Mesothelial cell of epicardium (in vitro differentiated cells): ENCODE measurements around the gene ALOXE3. TPM values are rescaled to one million over a fixed set of nuclear protein-coding genes. Genes with fewer than 3 reads are reported as not detected.

ENCODE experiments used
- DNase-seq, 2 experiments: peaks; one replicate each; pipeline ENCODE4 v3.0.0; 2021; ENCODE audit warnings: low spot score in 2 of 2; ENCODE audit not compliant: unreplicated experiment in 2 of 2
- H3K27ac Mint-ChIP-seq: 2 replicates; pipeline ENCODE4 v1.8.0; 2021; ENCODE audit warnings: mixed read lengths
- H3K27me3 Mint-ChIP-seq: 2 replicates; pipeline ENCODE4 v1.8.0; 2021; ENCODE audit warnings: low read depth, mixed read lengths
- H3K36me3 Mint-ChIP-seq: 2 replicates; pipeline ENCODE4 v1.8.0; 2021; ENCODE audit warnings: mixed read lengths
- H3K4me1 Mint-ChIP-seq: 2 replicates; pipeline ENCODE4 v1.8.0; 2021; ENCODE audit warnings: mixed read lengths
- H3K4me3 Mint-ChIP-seq: 2 replicates; pipeline ENCODE4 v1.8.0; 2021; ENCODE audit warnings: mild to moderate bottlenecking, moderate library complexity, mixed read lengths
- H3K9me3 Mint-ChIP-seq: 2 replicates; pipeline ENCODE4 v1.8.0; 2021; ENCODE audit warnings: mixed read lengths
- total RNA-seq: library from RNA; stranded (reverse); gene quantifications from 3 replicates; pipeline ENCODE4 v1.2.1, GENCODE V29; 2021
- TF ChIP-seq, protein P1 (sequence below): fragments of 200-600 bp; sonication (generic); IDR thresholded peaks from one replicate; pipeline ENCODE4 v1.5.0; 2021; ENCODE audit warnings: antibody characterized with exemption; ENCODE audit not compliant: unreplicated experiment

The ALOXE3 gene
- total RNA-seq, 1 donor from 2014 or later, result 0.09 TPM

GRCh38 chr17:8159459-8160223 is 41.3 kb upstream of the ALOXE3 start:
- Mint-ChIP-seq H3K9me3 (no peaks in the 10 kb centered on the region), H3K4me3 (peak overlapping the region; percentile 39), H3K27me3 (no peaks in the 10 kb centered on the region), H3K4me1 (peaks cover 35% of the 10 kb centered on the region), H3K27ac (peak overlapping the region; percentile 77), H3K36me3 (no peaks in the 10 kb centered on the region)
- no peak for DNase-seq
- TF ChIP-seq, protein P1, sequence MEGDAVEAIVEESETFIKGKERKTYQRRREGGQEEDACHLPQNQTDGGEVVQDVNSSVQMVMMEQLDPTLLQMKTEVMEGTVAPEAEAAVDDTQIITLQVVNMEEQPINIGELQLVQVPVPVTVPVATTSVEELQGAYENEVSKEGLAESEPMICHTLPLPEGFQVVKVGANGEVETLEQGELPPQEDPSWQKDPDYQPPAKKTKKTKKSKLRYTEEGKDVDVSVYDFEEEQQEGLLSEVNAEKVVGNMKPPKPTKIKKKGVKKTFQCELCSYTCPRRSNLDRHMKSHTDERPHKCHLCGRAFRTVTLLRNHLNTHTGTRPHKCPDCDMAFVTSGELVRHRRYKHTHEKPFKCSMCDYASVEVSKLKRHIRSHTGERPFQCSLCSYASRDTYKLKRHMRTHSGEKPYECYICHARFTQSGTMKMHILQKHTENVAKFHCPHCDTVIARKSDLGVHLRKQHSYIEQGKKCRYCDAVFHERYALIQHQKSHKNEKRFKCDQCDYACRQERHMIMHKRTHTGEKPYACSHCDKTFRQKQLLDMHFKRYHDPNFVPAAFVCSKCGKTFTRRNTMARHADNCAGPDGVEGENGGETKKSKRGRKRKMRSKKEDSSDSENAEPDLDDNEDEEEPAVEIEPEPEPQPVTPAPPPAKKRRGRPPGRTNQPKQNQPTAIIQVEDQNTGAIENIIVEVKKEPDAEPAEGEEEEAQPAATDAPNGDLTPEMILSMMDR, result no peak

- no peaks in the 10 kb centered on the region for H3K9me3 Mint-ChIP-seq
- peak overlapping the region; percentile 75 for H3K27ac Mint-ChIP-seq
- H3K36me3 Mint-ChIP-seq, result no peaks in the 10 kb centered on the region
- H3K4me1 Mint-ChIP-seq, result peaks cover 29% of the 10 kb centered on the region
- no peak overlapping the region for H3K4me3 Mint-ChIP-seq
- DNase-seq, result no peak
- TF ChIP-seq, protein P1, result peak; percentile 24
- no peaks in the 10 kb centered on the region for H3K27me3 Mint-ChIP-seq
Observed at GRCh38 chr17:8159032-8159400, 40.7 kb upstream of the ALOXE3 start.

- Mint-ChIP-seq H3K4me1 (peaks cover 26% of the 10 kb centered on the region), H3K27me3 (no peaks in the 10 kb centered on the region), H3K36me3 (no peaks in the 10 kb centered on the region), H3K27ac (peak overlapping the region; percentile 75), H3K4me3 (no peak overlapping the region), H3K9me3 (no peaks in the 10 kb centered on the region)
- TF ChIP-seq, protein P1, result peak; percentile 95
- DNase-seq, result peak in 1 of 2 experiments; percentile 91
Observed at GRCh38 chr17:8158267-8159031, 40.1 kb upstream of the ALOXE3 start.

DNA sequence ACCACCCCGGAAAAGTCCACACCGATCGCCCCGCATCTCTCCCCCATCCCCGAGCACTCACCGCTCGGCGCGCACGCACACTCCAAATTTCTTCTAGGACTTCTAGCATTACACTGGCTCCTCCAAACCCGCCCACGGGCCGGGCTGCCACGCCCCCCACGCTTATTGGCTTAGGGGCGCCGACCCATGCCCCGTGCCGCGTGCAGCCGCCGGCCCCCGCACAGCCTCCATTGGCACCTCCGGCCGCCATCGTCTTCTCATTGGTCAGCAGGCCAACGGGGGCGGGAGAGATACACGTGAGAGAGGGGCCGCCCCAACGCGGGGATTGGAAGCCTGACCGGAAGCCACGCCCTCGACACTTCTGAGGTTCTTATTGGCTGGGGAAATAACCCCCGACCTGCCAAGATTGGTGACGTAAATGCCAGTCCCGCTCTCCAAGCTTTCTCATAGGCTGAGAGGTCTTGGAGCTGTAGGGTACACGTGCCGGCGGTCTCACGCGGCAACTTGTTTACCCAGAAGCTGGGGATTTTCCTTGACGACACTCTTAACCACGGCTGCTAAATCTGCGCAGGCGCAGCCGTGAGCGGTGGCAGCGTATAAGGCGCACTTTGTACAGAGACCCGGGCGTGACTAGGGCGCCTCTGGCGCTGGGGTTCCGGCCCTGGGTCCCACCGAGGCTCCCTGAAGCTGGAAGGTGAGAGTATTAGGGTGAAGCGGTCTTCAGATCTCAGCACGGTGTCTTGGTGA is 38.1 kb upstream of the ALOXE3 start:
- TF ChIP-seq, protein P1, result no peak
- peak; percentile 98 to 99 for DNase-seq
- Mint-ChIP-seq H3K27me3 (no peaks in the 10 kb centered on the region), H3K4me1 (peaks cover 35% of the 10 kb centered on the region), H3K9me3 (no peaks in the 10 kb centered on the region), H3K4me3 (no peak overlapping the region), H3K36me3 (no peaks in the 10 kb centered on the region), H3K27ac (no peak overlapping the region)

- Mint-ChIP-seq H3K4me1 (peaks cover 31% of the 10 kb centered on the region), H3K36me3 (no peaks in the 10 kb centered on the region), H3K9me3 (no peaks in the 10 kb centered on the region), H3K27ac (no peak overlapping the region), H3K4me3 (no peak overlapping the region), H3K27me3 (no peaks in the 10 kb centered on the region)
- DNase-seq, result no peak
- TF ChIP-seq, protein P1, result no peak
Observed at GRCh38 chr17:8155996-8156245, 37.6 kb upstream of the ALOXE3 start.
